Fibroblast of the aortic adventitia (primary cell): Measurements from ENCODE around the gene ARPC2. TPM values are rescaled to one million over a fixed set of nuclear protein-coding genes. Genes with fewer than 3 reads are reported as not detected.

ENCODE experiments used
- DNase-seq: peaks from one replicate; pipeline ENCODE4 v3.0.0-alpha.2; 2010; ENCODE audit warnings: low read depth
- H3K4me3 ChIP-seq: 2 replicates; pipeline ENCODE4 v1.5.1; 2011; ENCODE audit warnings: low read depth, mild to moderate bottlenecking, control low read depth, low read length, moderate library complexity
- total RNA-seq: library from RNA; depleted of rRNA; stranded (reverse); fragments of >200 nt; gene quantifications from 2 replicates; pipeline ENCODE4 v1.2.3, GENCODE V29; 2012; ENCODE audit warnings: low replicate concordance
- TF ChIP-seq, protein P1 (sequence below): IDR thresholded peaks from 2 replicates; pipeline ENCODE4 v1.5.1; 2011; ENCODE audit warnings: mild to moderate bottlenecking, low read length, control low read depth, inconsistent platforms; ENCODE audit not compliant: insufficient read depth

ARPC2 gene
- total RNA-seq, 1 donor: 368 TPM

DNA sequence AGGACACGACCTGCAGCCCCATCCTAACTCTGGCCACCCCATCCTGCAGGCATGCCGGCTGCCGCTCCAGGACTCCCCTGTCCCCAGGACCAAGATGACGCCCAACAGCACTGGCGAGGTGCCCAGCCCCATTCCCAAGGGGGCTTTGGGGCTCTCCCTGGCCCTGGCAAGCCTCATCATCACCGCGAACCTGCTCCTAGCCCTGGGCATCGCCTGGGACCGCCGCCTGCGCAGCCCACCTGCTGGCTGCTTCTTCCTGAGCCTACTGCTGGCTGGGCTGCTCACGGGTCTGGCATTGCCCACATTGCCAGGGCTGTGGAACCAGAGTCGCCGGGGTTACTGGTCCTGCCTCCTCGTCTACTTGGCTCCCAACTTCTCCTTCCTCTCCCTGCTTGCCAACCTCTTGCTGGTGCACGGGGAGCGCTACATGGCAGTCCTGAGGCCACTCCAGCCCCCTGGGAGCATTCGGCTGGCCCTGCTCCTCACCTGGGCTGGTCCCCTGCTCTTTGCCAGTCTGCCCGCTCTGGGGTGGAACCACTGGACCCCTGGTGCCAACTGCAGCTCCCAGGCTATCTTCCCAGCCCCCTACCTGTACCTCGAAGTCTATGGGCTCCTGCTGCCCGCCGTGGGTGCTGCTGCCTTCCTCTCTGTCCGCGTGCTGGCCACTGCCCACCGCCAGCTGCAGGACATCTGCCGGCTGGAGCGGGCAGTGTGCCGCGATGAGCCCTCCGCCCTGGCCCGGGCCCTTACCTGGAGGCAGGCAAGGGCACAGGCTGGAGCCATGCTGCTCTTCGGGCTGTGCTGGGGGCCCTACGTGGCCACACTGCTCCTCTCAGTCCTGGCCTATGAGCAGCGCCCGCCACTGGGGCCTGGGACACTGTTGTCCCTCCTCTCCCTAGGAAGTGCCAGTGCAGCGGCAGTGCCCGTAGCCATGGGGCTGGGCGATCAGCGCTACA lies 45.9 kb downstream of the ARPC2 start:
- H3K4me3 ChIP-seq: no peak overlapping the region
- TF ChIP-seq, protein P1, sequence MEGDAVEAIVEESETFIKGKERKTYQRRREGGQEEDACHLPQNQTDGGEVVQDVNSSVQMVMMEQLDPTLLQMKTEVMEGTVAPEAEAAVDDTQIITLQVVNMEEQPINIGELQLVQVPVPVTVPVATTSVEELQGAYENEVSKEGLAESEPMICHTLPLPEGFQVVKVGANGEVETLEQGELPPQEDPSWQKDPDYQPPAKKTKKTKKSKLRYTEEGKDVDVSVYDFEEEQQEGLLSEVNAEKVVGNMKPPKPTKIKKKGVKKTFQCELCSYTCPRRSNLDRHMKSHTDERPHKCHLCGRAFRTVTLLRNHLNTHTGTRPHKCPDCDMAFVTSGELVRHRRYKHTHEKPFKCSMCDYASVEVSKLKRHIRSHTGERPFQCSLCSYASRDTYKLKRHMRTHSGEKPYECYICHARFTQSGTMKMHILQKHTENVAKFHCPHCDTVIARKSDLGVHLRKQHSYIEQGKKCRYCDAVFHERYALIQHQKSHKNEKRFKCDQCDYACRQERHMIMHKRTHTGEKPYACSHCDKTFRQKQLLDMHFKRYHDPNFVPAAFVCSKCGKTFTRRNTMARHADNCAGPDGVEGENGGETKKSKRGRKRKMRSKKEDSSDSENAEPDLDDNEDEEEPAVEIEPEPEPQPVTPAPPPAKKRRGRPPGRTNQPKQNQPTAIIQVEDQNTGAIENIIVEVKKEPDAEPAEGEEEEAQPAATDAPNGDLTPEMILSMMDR: no peak
- no peak for DNase-seq

DNA sequence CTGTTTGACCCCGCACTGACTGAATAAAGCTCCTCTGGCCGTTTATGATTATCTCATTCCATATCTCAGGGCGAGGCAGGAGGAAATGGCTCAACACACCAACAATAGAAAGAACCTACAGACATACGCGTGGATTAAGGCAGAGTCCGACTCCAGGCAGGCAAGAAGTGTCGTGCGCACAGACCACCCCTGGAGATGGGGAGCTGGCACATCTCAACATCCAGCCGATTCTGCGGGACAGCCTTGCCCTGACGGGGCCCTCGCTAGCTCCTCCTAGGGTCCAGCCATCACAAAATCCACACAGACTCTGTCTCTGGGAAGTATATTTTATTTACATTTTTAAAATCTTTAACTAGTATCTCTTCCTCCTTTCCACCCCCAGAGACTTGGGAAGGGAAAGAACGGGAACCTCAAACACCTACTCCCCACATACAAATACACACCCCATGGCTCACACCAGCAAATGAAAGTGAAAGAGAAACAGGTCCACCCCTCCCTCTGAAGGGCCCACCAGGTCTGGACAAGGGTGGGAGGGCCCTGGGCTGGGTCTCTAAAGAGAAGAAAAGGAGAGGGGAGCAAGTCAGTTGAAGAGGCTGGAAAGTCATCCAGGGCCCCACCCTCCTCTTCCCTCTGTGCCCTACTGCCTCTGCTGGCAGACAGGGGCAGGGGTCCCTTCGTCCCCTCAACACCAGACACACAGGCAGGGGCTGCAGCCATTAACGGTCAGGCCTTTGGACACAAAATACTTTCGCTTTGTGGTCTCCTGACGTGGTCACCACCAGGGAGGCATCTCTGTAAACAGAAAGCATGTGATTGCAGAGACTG lies 47.0 kb downstream of the ARPC2 start:
- no peak overlapping the region for H3K4me3 ChIP-seq
- no peak for DNase-seq
- TF ChIP-seq, protein P1: peak; percentile 24

DNA sequence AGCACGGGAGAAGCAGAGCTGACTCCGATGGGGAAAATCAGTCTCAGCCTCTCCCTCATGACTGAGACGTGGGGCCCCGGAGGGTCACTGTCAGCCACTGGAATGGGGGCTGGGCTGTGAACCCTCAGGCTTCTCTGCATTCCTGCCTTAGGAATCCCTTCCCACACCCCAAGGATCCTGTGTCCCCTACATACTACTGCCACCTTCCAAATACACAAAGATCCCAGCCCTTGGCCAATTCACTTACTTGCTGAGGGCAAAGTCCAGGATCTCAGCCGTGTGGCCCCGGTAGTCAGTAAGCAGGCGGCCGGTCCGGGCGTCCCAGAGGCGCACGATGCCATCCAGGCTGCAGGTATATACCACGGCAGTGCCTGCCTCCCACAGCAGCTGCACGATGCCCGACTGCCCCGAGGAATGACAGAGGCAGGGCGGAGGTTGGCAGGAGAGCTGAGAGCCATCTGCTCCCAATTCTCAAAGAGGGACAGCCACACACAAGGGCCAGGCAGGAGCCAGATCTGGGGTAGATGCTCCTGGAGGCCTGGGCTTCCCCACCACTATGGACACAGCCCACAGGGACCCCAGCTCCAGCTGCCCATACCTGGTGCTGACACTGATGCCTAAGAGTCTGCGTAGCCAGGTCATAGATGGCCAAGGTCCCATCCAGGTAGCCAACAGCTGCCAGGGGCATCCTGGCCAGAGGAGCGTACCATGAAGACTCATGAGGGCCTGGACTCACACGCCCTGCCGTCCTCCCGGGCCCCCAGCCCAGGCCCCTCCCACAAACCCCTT lies 48.0 kb downstream of the ARPC2 start:
- no peak for DNase-seq
- H3K4me3 ChIP-seq: no peak overlapping the region
- TF ChIP-seq, protein P1: no peak

DNA sequence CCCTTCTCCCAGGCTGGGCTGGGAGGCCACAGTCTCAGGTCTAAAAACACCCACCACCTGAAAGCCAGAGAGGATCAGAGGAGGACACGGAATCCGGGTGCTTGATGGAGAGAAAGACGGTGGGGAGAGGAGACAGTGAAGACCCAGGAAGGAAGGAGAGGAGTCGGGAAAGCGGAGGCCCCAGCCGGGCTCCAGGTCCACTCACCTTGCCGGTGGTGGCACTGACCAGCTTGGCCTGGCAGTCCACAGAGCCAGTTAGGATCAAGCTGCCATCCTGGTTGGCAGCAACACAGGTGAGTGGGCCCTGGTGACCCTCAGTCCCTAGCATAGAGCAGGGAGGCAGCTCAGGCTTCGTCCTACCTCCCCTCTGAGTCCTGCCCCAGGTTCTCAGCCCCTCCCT lies 48.6 kb downstream of the ARPC2 start:
- H3K4me3 ChIP-seq: no peak overlapping the region
- no peak for DNase-seq
- TF ChIP-seq, protein P1: no peak

DNA sequence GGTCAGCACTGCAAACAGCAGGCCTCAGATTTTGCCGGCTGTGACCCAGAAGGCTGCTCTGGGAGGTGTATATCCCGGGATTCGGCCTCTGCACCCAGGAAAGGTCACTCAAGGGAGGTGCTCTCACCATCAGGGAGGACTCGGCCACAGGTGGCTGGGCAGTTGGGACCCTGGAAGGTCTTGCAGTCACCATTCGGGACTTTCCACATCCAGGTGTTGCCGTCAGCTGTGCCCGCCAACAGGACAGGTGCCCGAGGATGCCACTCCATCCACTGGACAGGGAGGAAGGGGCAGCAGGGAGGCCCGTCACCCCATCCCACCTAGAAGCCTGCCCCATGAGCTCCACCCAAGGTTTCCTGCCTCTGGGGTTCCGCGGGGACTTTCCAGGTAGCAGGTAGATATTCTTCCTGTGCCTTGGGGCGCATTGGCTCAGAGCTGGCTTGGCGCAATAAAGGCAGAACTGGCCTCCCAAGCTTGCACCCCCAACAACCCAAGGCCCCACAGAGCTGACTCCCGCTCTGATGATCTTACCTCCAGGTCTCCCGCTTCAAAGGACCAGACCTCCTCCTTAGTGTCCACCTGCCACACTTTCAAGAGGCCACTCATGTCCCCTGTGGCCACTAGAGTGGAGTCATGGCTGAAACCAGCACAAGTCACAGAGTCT lies 49.5 kb downstream of the ARPC2 start:
- DNase-seq: no peak
- TF ChIP-seq, protein P1: no peak
- no peak overlapping the region for H3K4me3 ChIP-seq

DNA sequence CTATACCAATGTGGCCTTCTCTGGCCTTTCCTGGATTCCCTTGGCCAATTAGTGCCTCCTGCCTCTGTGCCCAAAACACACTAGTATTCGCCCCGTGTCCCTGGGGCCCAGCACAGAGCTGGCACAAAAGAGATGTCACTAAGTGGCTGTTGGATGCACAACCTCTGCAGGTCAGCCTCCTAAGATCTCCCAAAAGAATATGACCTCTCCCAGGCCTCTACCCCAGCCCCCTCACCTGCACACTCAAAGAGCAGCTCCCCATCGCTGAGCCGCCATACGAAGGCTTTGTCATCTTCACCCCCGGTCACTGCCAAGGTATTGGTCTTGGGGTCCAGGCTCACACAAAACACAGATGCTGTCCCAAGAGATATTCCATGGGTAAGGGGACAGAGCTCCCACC lies 50.3 kb downstream of the ARPC2 start:
- TF ChIP-seq, protein P1: no peak
- DNase-seq: no peak
- H3K4me3 ChIP-seq: no peak overlapping the region
